HS-5 (cell line): ENCODE data around the gene CPT2.
A peak's percentile ranks its signal among the peaks of the same experiment; 100 is the strongest.

Experiments
- DNase-seq: peaks from one replicate; pipeline ENCODE4 v3.0.0-alpha.2; 2012; ENCODE audit warnings: low read depth

CPT2 gene

GRCh38 chr1:53196485-53197290, at the start of gene CPT2:
Gene CPT2 (plus strand): TSS chr1:53196824. CDS start chr1:53196944, 120 bp downstream.
- DNase-seq = no peak

GRCh38 chr1:53147174-53147573, 49.5 kb upstream of the CPT2 start:
- DNase-seq = no peak

- peak; percentile 85 for DNase-seq
Measured at GRCh38 chr1:53148123-53148522, 48.5 kb upstream of the CPT2 start.

GRCh38 chr1:53153752-53154151, 42.9 kb upstream of the CPT2 start:
- DNase-seq = no peak

GRCh38 chr1:53154859-53155438, 41.7 kb upstream of the CPT2 start:
- no peak for DNase-seq

GRCh38 chr1:53155534-53155933, 41.1 kb upstream of the CPT2 start:
- no peak for DNase-seq

GRCh38 chr1:53155945-53156344, 40.7 kb upstream of the CPT2 start:
- no peak for DNase-seq

GRCh38 chr1:53156783-53157182, 39.8 kb upstream of the CPT2 start:
- no peak for DNase-seq

GRCh38 chr1:53158900-53159299, 37.7 kb upstream of the CPT2 start:
- DNase-seq = no peak

GRCh38 chr1:53160924-53161378, 35.7 kb upstream of the CPT2 start:
- no peak for DNase-seq

- no peak for DNase-seq
Measured at GRCh38 chr1:53162621-53163020, 34.0 kb upstream of the CPT2 start.

GRCh38 chr1:53163291-53163768, 33.3 kb upstream of the CPT2 start:
- DNase-seq = no peak

- no peak for DNase-seq
Measured at GRCh38 chr1:53165408-53165961, 31.1 kb upstream of the CPT2 start.

GRCh38 chr1:53166366-53166765, 30.3 kb upstream of the CPT2 start:
- DNase-seq = no peak

GRCh38 chr1:53166912-53167311, 29.7 kb upstream of the CPT2 start:
- no peak for DNase-seq

GRCh38 chr1:53172426-53173128, 24.0 kb upstream of the CPT2 start:
- DNase-seq = peak; percentile 44

- no peak for DNase-seq
Measured at GRCh38 chr1:53174971-53175913, 21.4 kb upstream of the CPT2 start.

GRCh38 chr1:53176452-53177208, 20.0 kb upstream of the CPT2 start:
- DNase-seq = no peak

GRCh38 chr1:53180226-53180625, 16.4 kb upstream of the CPT2 start:
- DNase-seq = no peak

GRCh38 chr1:53180951-53181350, 15.7 kb upstream of the CPT2 start:
- no peak for DNase-seq
